ENCODE measurements around the gene FNDC3A. TPM values are rescaled to one million over a fixed set of nuclear protein-coding genes. Genes with fewer than 3 reads are reported as not detected.

Gene FNDC3A, protein sequence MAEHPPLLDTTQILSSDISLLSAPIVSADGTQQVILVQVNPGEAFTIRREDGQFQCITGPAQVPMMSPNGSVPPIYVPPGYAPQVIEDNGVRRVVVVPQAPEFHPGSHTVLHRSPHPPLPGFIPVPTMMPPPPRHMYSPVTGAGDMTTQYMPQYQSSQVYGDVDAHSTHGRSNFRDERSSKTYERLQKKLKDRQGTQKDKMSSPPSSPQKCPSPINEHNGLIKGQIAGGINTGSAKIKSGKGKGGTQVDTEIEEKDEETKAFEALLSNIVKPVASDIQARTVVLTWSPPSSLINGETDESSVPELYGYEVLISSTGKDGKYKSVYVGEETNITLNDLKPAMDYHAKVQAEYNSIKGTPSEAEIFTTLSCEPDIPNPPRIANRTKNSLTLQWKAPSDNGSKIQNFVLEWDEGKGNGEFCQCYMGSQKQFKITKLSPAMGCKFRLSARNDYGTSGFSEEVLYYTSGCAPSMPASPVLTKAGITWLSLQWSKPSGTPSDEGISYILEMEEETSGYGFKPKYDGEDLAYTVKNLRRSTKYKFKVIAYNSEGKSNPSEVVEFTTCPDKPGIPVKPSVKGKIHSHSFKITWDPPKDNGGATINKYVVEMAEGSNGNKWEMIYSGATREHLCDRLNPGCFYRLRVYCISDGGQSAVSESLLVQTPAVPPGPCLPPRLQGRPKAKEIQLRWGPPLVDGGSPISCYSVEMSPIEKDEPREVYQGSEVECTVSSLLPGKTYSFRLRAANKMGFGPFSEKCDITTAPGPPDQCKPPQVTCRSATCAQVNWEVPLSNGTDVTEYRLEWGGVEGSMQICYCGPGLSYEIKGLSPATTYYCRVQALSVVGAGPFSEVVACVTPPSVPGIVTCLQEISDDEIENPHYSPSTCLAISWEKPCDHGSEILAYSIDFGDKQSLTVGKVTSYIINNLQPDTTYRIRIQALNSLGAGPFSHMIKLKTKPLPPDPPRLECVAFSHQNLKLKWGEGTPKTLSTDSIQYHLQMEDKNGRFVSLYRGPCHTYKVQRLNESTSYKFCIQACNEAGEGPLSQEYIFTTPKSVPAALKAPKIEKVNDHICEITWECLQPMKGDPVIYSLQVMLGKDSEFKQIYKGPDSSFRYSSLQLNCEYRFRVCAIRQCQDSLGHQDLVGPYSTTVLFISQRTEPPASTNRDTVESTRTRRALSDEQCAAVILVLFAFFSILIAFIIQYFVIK
- total RNA-seq: 58.0 and 87.5 TPM in 2 replicates

DNA sequence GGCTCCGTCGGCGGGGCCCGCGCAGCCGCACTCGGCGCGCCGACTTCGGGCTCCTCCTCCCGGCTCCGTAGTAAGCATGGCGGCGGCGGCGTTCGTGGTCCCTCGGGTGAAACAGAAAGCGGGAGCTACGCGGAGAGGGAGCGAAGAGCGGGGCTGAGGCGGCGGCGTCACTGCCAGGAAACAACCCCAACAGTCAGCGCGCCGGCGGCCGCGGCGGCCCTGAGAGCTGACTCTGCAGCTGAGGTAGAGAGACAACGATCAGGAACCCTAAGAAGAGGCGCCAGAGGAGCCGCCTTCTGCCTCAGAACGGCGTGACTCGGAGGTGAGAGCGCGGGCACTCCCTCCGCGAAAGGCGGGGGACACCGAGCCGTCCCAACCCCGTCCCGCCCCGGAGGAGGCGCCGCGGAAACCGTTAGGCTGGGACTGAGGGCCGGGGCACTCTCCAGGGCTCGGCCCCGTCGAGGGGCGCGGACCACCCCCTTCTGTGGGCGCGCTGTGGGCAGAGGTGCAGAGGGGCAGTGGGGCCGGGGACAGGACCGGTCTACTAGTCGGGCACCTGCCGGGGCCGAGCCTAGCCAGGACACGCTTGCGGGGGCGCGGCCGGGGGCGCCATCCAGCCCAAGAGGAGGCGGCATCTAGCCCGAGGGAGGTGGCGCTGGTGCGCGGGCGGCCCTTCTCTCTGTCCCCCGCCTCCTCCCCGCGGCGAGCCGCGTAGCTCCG is at the start of gene FNDC3A:
Gene FNDC3A, plus strand, starts transcription at position 57 of the 720 bp plus-strand sequence. CDS start 30,279 bp downstream, outside the sequence.
- DNase-seq (ENCODE audit: low read depth): peak; percentile 48

DNA sequence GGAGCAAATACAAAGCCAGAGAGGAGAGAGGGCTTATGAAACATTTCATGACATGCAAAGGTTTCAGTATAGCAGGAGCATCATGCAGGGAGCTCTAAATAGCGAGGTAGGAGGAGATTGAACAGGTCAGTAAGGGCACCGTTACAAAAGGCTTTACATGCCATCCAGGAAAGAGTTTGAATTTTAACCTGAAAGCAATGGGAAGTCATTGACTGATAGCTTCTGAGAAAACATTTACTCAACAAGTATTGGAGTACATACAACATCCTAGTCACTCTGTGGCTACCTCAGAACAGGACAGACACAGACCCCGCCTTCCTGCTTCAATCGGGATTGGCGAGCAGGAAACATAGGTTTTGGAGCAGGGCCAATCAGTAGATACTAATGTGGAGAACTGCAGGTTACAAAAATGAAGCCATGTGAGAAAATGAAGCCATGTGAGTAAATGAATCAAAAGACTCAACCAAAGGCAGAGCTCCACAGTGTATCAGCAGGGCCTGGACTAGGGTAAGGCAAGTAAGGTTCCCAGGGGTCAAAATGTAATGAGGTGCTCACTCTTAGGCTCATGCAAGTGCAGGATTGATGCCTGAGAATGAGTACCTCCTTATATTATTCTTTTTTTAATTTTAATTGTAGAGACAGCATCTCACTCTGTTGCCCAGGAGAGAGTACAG is 46.8 kb upstream of the FNDC3A start:
- peak; percentile 11 for DNase-seq (ENCODE audit: low read depth)

DNA sequence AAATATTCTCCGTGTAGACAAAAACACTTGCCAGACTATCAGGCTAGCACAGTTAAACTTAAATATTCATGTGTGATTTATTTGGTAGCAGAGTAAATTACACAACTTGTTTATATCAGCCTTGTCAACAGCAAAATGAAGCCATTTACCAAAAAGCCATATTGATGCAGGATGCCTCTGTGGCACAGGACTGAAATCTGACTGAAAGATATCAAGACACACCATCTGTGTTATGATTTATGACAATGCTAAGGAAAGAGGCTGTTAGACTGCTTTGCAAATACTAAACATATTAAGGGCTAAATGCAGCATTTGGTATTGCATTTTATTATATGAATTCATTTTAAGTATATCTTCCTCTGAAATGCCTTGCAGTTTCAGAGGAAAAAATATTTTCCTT is 44.8 kb upstream of the FNDC3A start:
- DNase-seq (ENCODE audit: low read depth): no peak

DNA sequence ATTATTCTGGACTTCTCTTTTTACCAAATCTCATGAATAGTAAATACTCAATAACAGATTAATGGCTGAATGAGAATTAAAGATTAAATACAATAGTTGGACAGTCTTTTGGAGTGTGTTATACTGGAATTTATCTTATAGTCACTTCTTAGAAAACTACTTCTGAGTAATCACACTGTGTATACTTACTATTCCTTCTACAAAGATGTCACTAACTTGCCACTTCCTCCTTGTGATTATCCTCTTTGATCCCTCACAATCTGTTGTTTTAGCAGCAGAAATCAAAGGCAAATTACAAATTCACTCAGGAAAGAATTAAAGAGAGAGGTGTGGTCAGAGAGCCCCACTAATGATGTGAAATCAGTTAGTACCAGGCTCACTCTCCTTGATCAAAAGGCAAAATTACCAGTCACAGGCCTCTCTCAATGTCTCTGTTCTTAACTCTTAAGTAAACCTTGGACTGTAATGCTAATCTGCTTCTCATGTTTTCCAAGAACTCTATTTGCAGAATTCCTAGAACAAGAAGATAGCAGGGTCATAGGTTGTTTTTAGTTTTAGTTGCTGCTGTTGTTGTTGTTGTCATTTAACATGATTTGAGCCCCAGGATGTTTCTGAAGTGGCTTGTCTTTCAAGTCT is 37.3 kb upstream of the FNDC3A start:
- no peak for DNase-seq (ENCODE audit: low read depth)

DNA sequence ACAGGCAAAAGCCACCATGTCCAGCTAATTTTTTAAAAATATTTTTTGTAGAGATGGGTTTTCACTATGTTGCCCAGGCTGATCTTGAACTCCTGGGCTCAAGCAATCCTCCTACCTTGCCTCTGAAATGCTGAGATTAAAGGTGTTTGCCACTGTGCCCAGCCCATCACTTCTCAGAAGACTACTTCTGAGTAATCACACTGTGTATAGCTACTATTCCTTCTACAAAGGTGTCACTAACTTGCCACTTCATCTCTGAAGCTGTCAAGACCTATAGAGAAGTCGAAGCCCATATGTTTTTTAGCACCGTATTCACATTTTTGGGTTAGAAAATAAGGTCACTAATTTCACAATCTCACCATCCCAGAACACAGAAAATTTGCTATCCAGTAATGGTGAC is 36.0 kb upstream of the FNDC3A start:
- DNase-seq (ENCODE audit: low read depth): no peak

DNA sequence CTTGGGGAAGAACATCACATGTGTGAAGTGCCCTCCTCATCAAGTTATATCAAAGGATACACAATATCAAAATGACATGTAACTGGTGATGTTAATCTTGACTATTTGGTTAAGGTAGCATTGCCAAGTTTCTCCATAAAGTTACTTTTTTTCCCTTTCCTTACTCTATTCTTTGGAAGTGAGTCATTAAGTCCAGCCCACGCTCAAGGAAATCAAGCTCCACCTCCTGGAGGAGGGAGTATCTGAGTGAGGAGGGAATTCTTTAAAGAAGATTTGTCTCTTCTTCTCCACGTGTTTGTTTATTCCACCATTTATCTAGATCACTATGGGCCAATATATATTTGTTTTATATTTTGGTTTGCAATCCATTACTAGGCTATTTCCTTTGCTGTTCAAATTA is 33.6 kb upstream of the FNDC3A start:
- DNase-seq (ENCODE audit: low read depth): peak; percentile 42

DNA sequence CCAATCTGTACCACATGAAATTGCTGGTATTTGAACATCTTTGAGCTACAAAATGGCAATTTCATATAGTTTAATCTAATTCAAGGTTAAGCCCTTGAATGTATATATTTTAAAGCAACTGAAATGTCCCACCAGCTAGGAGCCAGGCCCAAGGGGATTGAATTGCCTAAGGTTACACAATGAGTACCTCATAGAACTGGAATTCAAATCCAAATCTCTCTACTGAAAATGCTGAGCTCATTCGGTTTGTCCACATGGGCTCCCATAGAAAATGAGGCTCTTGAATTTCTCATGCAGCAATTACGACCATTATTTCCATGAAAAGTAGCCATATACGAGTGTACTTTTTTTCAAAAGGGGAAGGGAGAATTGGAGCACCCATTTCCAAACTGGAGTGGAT is 31.5 kb upstream of the FNDC3A start:
- no peak for DNase-seq (ENCODE audit: low read depth)

DNA sequence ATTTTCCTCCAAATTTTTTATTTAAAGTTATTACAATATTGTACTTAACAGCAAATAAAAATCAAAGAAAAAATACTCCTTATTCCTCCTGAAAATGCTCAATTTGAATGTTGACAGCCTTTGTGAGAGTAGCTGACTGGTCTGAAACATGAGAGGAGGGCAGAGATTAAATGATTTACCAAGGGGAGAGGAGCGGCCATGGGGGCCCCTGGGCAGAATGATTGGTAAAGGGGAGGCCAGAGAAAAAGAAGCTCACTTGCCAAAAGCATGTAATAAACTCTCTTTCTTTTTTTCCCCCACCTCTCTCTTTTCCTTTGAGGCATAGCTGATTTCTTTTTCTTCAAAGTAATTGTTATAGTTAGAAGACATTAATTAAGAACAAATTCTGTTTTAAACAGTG is 30.1 kb upstream of the FNDC3A start:
- no peak for DNase-seq (ENCODE audit: low read depth)

DNA sequence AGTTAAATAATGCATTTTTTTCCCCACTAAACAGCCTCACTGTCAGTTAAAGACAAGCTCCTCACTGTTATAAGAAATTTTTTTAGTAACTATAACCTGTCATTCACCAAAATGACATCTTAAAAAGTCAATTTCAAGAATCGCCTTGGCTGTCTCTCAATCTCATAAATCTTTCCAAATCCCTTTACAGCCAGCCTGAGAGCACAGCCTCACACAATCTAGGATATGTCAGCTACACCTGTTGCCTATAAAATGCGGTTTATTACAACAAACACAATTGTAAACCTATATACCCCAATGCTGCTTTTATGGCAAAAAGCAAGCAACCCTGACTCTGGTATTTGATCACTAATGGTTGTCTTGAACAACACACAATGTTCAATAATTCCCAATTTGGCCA is 29.5 kb upstream of the FNDC3A start:
- DNase-seq (ENCODE audit: low read depth): no peak

DNA sequence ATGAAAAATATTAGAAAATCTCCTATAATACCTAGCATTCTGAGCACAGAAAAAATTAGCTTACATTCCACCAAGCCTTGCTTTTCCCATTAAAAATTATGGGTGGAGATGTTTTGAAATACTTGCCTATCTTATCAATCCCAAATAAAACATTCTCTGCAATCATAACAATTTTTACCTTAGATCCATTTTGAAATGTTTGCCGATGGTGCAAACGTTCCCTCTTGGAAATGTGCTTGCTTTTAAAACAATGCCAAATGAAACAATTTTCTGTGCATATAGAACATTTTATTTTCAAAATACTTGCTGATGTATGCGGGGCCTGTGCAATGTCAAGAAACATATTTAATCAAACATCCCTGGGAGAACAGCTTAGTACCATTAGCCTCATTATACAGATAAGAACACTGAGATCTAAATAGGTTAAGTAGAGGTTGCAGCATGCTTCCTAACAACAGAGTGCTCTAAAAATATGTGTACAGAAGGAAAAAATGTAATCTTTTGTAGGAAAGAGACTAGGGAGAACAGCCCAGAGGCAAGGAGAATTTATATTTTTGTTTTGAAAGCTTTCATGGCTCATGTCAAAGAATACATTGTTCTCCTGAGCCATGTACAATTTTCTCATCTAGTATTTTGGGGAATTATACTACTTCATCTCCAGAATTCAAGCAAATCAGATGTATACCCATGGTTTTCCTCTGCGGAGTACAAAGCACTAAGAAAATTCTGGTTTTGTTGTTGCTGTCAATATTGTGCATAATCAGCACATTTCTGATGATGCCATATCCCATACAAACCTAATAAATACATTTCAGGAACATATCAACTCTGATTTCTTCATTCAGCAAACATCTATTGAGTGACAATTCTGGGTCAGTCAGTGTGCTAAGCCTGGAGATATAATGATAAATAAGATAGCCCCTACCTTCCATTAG is 25.9 kb upstream of the FNDC3A start:
- DNase-seq (ENCODE audit: low read depth): no peak

DNA sequence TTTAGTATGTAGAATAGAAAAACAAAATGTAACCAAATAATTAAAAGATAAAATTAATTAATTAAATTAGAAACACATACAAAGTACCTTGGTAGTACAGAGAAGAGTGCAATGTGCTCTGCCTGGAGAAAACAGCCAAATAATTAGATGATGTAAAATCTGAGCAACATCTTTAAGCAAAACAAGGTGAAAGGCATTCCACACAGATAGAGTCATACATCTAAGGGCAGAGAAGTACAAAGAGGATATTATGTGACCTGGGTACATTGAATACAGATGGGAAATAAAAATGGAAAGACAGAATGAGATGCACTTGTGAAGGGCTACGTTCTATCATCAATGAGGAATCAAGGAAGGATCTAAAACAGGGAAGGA is 25.2 kb upstream of the FNDC3A start:
- DNase-seq (ENCODE audit: low read depth): peak; percentile 39

DNA sequence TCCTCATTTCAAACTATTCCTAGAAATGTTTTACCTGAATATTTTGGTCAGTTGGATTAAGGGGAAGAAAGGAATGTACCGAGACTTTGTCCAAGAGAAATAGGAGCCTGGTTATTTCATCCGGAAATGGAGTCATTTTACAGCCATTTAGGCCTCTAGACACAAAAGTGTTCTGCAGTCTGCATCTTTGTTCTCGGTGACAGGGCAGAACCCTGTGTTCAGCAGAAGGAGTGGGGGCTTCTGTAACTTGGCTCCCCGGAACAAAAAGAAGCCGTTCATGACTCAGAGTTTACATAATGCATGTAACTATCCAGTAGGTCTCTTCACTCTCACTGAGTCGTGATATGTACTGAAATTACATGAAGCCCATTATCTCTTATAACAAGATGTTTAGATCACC is 21.6 kb upstream of the FNDC3A start:
- peak; percentile 61 for DNase-seq (ENCODE audit: low read depth)

DNA sequence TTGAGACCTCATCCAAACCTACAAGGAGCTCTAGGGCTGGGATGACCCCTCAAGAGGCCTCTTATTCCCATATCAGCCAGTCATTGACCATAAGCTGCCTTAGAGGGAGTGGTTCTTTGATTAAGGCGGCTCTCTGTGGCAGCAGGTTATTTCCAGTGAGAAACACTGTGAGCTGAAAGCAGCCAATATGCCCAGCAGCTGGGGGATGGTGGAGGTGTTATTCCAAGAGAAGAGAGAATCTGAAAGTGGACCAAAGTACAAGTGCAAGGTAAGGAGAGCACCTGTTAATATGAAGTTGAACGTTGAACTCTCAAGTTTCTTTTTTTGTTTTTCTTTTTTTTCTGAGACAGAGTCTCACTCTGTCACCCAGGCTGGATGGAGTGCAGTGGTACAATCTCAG is 20.2 kb upstream of the FNDC3A start:
- no peak for DNase-seq (ENCODE audit: low read depth)

DNA sequence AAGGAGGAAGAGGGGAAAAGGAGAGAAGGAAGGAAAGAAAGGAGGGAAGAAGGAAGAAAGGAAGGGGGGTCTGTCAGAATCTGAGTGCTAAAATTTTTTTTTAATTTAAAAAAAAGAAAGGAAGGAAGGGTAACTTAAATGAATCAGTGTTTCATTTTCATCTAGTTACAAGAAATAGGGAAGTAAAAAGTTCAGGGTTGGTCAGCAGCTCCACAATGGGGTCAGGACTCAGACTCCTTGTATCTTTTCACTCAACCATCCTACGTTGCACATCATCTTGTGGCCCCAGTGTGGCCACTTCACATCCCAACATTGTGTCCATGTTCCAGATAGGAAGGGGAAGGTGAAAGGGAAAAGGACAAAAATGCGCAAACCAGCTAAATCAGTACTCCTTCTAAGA is 14.3 kb upstream of the FNDC3A start:
- DNase-seq (ENCODE audit: low read depth): no peak

DNA sequence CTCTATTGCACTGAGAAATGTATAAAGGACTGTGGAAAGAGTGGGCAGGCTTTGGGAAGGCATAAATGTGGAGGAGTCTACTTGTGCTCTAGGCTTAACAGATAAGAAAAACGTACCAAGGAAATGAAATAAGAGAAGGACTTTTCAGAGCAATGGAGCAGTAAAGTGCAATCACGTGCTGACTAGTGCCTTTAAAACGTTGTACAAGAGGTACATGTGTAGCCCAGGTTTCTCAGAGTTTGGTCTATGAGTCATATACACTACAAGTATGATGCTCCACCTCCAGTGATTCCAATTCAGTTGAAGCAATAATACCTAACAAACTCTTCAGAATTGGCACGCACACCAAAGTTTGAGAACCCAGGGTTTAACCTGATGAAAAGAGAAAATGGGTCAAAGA is 13.4 kb upstream of the FNDC3A start:
- peak; percentile 33 for DNase-seq (ENCODE audit: low read depth)

DNA sequence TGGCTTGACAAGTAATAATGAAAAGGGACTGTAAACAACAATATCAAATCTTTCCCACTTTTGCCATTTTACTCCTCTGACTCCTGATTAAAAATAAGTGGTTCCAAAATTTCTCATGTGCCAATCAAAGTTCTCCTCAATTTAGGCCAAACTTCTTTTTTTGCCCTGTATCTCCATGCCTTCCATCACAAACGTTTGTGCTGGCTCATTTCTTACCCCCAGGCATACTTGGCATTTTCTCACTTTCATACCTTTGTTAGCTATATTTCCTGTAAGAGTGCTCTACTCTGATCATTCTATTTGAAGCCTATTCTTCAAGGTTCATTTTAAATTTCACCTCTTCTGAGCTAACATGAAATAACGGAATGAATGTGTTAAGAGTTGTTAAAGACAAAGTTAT is 10.0 kb upstream of the FNDC3A start:
- DNase-seq (ENCODE audit: low read depth): no peak

DNA sequence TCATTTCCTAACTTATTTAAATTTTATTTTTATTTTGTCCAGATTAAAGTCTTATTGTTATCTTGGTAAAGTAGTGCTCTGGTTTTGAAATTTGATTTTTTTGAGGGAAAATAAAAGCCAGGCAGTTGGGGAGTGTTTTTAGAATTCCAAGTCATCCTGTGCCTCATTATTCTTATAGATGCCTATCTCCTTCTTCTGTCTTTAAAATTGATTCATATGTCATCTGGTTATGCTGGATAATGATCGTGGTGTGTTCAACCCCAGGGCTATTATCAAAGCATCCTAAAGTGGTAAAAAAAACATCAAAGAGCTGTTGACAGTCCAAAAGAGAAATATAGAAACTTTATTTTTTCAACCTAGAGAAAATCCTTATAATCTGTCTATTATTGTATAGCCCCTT is 6.0 kb upstream of the FNDC3A start:
- no peak for DNase-seq (ENCODE audit: low read depth)

DNA sequence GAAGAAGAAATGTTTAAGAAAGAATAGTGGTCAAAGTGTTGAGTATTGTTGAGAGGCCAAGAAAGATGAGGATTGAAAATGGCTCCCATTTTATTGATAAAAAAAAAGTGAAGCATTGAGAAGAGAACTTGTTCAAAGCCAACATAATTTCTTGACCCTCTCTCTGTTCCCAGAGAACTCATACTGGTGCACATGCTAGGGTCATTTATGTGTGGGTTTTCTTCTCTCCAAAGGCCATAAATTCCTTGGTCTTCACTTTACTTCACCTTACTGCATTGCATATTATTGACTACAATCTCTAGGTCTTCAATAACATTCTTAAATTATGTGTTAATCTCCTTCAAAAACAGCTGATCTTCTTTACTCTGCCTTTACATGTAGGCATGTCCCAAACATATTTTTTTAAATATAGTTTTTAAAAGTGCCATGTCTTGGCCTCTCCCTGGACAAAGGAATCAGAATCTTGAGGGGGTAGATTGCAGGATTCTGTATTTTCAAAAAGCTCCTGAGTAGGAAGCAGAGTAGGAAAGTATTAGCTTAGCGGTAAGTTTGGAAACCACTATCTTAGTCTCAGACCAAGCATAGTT is 1.8 kb upstream of the FNDC3A start:
- DNase-seq (ENCODE audit: low read depth): no peak

All from renal cortical epithelial cell (primary cell).